PFSK-1 (cell line): ENCODE results near the gene PRKCE.

Source experiments
- POLR2AphosphoS5 ChIP-seq: IDR thresholded peaks from 2 replicates; pipeline ENCODE4 v1.6.1; 2012; ENCODE audit warnings: low read depth, mild to moderate bottlenecking, control low read depth, low read length, moderate library complexity
- SIN3A ChIP-seq: IDR thresholded peaks from 2 replicates; pipeline ENCODE4 v1.6.1; 2012; ENCODE audit warnings: mild to moderate bottlenecking, low read length, moderate library complexity, borderline replicate concordance; ENCODE audit not compliant: insufficient read depth
- TAF1 ChIP-seq: IDR thresholded peaks from 2 replicates; pipeline ENCODE4 v1.6.1; 2012; ENCODE audit warnings: low read length, control low read depth, borderline replicate concordance; ENCODE audit not compliant: insufficient read depth

DNA sequence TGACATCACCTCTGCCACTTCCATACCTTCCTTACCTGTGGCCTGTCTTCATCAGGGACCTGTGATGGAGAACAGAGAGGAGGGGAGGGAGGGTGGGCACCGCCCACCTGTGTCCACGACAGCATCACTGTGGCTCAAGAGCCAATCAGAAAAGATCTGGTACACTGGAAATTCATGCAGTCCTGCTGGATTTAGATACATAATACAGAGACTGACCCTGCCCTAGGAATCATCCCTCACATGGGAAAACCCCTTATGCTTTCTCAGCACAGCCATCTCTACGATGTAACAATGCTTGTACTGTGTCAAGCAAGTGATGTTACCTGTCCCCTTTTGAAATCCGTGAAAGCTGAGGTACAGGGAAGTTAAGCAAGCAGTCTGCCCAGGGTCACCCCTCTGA is 500.1 kb downstream of the PRKCE start:
- TF ChIP-seq TAF1, result no peak
- no peak for TF ChIP-seq SIN3A
- no peak for TF ChIP-seq POLR2AphosphoS5
